ENCODE results near the gene TNS1.

TNS1 gene

DNA sequence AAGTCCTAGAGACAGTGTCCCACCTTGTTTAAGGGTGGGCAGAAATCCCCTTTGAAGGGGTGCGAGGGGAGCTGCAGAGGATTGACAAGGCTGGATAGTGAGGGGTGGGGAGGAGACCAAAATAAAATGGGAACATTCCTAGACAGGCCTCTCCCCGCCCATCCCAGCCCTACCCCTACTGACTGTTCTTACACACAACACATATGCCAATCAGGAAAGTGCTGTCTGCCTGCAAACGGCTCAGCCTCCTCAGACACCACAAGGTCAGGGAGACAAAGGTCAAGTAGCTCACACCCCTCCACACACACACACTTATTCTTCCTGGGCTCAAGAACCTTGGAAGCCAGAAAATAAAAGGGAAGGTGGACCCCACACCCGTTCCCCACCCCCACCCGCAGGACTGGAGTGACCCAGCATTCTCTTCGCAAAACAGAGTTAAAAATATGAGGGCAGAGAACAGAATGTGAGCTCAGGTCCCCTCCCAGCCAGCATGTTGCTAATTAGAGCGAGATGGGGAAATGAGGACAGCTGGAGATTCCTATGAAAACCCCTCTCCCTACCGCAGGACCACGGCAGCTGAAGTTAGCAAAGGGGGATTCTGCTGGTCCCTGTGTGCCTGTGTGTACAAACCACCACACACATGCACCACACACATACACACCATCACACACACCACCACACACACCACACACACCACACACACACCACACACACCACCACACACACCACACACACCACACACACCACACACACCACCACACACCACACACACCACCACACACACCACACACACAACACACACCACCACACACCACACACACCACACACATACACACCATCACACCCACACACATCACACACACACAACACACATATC, 197.8 kb downstream of the TNS1 start:
- FAIRE-seq, result no peak

GRCh38 chr2:217804338-217804737, 198.5 kb downstream of the TNS1 start:
- no peak for FAIRE-seq

DNA sequence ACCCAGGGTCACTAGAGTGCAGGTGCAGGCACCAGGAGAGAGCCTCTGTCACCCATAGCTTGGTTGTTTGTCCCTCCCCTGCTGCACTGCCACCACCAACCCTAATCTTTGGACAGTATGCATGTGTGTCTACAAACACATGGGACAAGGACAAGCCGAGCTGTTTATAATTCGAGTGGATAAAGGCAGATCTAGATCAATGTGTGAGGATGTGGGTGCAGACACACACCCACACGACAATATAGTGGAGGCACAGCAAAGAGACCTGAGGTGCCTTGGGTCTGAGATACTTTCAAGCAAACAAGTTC, 199.2 kb downstream of the TNS1 start:
- no peak for FAIRE-seq

- FAIRE-seq, result no peak
Measured at GRCh38 chr2:217802876-217803652, 199.7 kb downstream of the TNS1 start.

- FAIRE-seq, result no peak
Measured at GRCh38 chr2:217802266-217802665, 200.5 kb downstream of the TNS1 start.

GRCh38 chr2:217801711-217802110, 201.1 kb downstream of the TNS1 start:
- no peak for FAIRE-seq

GRCh38 chr2:217801115-217801531, 201.7 kb downstream of the TNS1 start:
- FAIRE-seq, result no peak

DNA sequence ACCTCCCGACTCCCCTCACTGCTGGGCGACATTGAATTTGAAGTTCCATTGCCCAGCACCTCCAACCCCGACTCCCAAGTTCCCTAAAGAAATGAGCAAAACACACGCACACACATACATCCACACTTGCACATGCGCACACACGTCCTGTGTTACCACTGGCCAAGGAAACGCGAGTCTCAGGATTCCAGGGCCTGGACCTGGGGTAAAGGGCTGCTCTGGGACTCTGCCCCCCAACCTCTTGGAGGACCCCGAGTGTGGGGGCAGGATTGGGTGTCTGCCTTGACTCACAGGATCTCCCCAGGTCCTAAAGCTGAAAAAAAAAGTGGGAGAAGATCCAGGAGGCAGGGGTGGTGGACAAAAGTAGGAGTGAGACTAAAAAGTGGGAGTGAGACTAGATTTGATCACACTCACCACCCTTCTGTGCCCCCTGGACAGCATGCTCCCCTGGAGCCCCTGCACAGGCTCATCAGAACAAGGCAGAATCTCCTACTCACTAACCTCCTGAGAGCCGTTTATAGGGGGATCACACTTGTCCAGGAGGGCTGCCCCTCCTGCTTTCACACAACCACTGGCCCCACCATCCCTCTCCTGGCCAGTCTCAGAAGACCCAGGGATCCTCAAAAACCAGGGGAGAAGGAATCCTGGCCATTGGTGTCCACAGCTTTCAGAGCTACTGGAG, 202.2 kb downstream of the TNS1 start:
- no peak for FAIRE-seq

DNA sequence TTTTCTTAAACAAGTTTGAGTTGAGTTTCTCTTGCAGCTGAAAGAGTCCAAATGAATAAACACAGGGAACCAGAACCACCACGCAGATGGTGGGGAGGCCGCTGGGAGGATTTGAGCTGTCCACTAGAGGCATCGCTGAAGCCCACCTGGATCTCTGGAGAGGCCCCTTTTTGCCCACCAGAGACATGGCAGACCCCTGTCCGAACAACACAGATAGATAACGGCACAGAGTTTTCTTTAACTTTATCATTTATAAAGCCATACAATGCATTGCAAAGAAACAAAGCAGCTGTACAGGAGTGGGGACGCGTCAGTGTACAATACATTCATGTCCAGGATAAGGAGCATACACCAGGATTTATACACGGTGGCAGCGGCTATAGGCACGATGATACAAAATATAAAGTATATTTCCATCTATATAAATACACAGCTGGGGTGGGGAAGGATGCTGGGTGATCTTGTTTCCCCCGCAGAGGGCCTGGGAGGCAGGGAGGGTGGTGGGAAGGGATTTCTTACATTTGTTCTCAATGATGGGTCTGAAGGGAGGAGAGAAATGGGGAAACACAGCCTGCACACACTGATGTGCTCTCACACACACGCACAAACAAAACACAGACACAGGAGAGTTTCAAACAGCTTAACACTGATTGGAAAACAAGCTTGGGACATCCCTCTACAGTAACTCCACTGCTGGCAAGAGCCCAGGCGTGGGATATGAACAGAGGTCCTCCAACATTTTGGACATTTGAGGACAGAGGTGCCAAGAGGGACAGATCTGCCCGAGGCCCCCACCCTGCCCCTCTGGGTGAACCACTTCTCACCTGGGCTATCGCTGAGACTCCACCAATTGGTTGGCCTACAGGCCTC, 203.0 kb downstream of the TNS1 start:
- no peak for FAIRE-seq

- no peak for FAIRE-seq
Measured at GRCh38 chr2:217798743-217799562, 203.8 kb downstream of the TNS1 start.

DNA sequence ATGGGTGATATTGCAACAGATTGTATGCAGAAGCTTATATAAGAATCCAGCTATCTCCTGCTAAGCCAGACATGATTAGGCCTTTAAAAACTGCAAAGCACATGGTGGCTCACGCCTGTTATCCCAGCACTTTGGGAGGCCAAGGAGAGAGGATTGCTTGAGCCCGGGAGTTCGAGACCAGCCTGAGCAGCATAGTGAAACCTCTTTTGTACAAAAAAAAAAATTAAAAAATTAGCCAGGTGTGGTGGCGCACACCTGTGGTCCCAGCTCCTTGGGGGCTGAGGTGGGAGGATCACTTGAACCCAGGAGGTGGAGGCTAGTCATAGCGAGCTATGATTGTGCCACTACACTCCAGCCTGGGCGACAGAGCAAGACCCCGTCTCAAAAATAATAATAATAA, 204.6 kb downstream of the TNS1 start:
- no peak for FAIRE-seq

DNA sequence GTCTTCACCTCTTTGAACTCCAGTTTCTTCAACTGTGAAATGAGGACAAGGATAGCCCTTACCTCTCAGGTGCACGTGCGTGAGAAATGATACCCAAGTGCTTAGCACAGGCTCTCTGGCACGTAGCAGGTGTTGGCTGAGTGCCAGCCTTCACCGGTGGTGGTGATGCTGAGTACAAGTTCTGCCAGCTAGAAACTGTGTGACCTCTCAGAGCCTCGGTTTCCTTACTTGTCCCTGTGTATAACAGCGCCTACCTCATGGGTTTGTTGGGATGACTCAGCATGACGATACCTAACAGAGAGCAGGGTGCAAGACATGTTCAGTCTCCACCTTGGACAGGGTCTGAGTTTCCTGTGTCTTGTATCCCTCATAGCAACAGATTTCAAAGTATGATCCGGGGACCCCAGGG, 205.1 kb downstream of the TNS1 start:
- no peak for FAIRE-seq

GRCh38 chr2:217797165-217797564, 205.6 kb downstream of the TNS1 start:
- FAIRE-seq, result no peak

GRCh38 chr2:217795706-217796465, 206.9 kb downstream of the TNS1 start:
- no peak for FAIRE-seq

DNA sequence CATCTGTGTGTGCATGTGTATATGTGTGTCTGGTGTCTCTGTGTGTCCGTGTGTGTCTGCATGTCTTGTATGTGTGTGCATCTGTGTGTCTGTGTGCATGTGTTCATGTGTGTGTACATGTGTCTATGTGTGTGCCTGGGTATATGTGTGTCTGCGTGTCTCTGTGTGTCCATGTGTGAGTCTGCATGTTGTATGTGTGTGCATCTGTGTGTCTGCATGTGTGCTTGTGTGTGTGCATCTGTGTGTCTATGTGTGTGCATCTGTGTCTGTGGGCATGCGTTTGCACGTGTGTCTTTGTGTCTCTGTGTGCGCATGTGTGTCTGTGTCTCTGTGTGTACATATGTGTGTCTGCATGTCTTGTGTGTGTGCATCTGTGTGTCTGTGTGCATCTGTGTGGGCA, 207.7 kb downstream of the TNS1 start:
- FAIRE-seq, result no peak

DNA sequence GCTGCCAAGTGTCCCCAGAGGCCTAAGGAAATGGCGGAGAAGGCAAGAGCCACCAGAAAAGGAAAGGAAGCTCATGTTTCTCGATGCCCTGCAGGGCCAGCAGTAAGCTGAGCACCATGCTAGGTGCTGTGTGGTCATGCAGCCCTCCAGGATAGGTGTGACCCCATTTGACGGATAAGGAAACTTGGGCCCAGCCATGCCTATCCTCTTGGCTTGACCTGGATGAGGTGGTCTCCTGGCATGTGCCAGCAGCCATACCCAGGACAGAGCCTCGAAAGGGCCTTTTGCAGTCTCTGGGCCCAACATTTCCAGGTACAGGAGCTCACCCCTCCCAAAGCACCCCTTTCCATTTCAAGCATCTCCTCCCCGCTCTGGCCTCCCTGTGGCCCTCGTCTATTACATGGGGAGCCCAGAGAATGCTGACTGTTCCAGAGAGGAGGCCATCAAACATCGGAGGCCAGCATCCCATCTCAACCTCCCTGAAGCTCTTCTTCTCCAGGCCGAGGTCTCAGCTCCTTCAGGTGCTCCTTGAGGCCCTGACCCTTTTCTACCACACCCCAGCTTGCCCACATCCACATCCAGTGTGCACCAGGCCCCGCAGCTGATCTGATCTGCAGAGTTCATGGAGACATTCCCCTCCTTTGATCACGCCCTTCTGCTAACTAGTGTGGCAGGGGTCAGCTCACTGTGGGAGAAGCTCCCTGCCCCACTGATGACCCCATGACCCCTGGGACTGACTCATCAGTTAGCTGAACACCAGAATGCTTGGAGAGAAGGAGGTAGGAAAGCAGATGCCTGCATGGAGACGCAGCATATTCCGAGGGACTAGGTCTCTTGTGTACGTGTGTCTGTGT, 208.4 kb downstream of the TNS1 start:
- FAIRE-seq, result no peak

- no peak for FAIRE-seq
Measured at GRCh38 chr2:217793566-217794132, 209.1 kb downstream of the TNS1 start.

DNA sequence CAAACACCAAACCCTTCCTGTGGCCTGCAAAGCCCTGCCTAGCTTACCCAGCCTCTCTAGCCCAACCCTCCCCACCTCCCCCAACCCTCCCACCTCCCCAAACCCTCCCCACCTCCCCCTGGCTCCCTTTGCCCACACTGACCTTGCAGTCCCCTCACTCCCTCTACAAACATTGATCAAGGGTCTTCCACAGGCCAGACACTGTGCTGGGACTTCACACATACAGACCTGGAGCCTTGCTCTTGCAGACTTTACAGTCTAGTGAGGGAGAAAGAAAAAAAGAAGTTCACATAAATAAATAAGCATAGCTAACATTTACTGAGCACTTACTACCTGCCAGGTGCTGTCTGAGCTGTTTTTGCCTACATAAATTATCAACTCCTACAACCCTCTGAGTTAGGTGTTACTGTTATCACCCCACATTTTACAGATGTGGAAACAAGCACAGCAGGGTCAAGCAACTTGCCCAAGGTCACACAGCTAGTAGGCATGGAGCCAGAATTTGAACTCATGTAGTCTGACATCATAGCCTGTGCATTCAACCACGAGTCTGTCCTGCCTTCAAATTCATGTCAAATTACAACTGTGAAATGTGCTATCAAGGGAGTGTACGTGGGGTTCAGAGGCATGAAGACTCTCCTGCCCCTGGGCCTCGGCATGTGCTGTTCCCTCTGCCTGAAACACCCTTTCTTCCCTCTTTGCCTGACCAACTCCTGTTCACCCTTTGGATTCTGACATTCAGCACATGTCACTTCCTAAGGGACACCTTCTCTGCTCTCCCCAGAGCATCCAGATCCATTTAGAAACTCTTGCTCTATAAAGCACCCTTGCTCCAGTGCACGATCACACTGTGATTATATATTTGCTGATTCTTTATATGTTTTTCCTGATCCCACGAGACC, 209.9 kb downstream of the TNS1 start:
- FAIRE-seq, result no peak

GRCh38 chr2:217791551-217791950, 211.2 kb downstream of the TNS1 start:
- FAIRE-seq, result no peak
